HepG2 (cell line): ENCODE measurements around the gene GLI3. TPM values are rescaled to one million over a fixed set of nuclear protein-coding genes. Genes with fewer than 3 reads are reported as not detected.

Experiments used
- ARHGAP35 ChIP-seq: sonication (generic); formaldehyde crosslinking; IDR thresholded peaks from 2 replicates; pipeline ENCODE4 v1.9.0; 2022; ENCODE audit warnings: mild to moderate bottlenecking, inconsistent platforms, moderate library complexity, missing genetic modification reagents, borderline replicate concordance
- CCDC6 ChIP-seq: sonication (generic); formaldehyde crosslinking; IDR thresholded peaks from 2 replicates; pipeline ENCODE4 v1.8.1; 2022; ENCODE audit warnings: mild to moderate bottlenecking, missing genetic modification reagents, moderate library complexity
- GATAD1 ChIP-seq: IDR thresholded peaks from 2 replicates; pipeline ENCODE4 v1.6.1; 2016; ENCODE audit warnings: missing genetic modification reagents, missing compliant biosample characterization
- GATAD2A ChIP-seq: IDR thresholded peaks from 2 replicates; pipeline ENCODE4 v1.6.1; 2016
- HCFC1 ChIP-seq: fragments of 150-350 bp; IDR thresholded peaks from 2 replicates; pipeline ENCODE4 v1.6.1; 2014; ENCODE audit warnings: low read depth, low read length
- HES4 ChIP-seq: sonication (generic); formaldehyde crosslinking; IDR thresholded peaks from 2 replicates; pipeline ENCODE4 v1.9.0; 2021; ENCODE audit warnings: mild to moderate bottlenecking, missing genetic modification reagents, borderline replicate concordance
- KDM3A ChIP-seq: IDR thresholded peaks from 2 replicates; pipeline ENCODE4 v1.6.1; 2018; ENCODE audit warnings: low read depth, missing compliant biosample characterization
- MAFF ChIP-seq: IDR thresholded peaks from 2 replicates; pipeline ENCODE4 v1.6.1; 2011; ENCODE audit warnings: low read depth, low read length, improper control_type of control experiment
- RFX1 ChIP-seq: fragments of 450-650 bp; IDR thresholded peaks from 2 replicates; pipeline ENCODE4 v1.6.1; 2017
- RXRB ChIP-seq: IDR thresholded peaks from 2 replicates; pipeline ENCODE4 v1.6.1; 2016; ENCODE audit warnings: borderline replicate concordance, missing genetic modification reagents, missing compliant biosample characterization
- SCMH1 ChIP-seq: sonication (generic); formaldehyde crosslinking; IDR thresholded peaks from 2 replicates; pipeline ENCODE4 v1.9.0; 2021; ENCODE audit warnings: missing genetic modification reagents, mild to moderate bottlenecking, borderline replicate concordance
- SETDB1 ChIP-seq: sonication (generic); formaldehyde crosslinking; IDR thresholded peaks from 2 replicates; pipeline ENCODE4 v1.5.1; 2020; ENCODE audit warnings: missing genetic modification reagents, mild to moderate bottlenecking, borderline replicate concordance
- YY1 ChIP-seq: IDR thresholded peaks from 2 replicates; pipeline ENCODE4 v1.6.1; 2011; ENCODE audit warnings: low read length, low read depth, moderate library complexity, mild to moderate bottlenecking; ENCODE audit not compliant: insufficient read depth, insufficient replicate concordance
- ZFY ChIP-seq: sonication (generic); formaldehyde crosslinking; IDR thresholded peaks from 2 replicates; pipeline ENCODE4 v1.4.0; 2020; ENCODE audit warnings: missing genetic modification reagents
- ZNF333 ChIP-seq: sonication (generic); formaldehyde crosslinking; IDR thresholded peaks from 2 replicates; pipeline ENCODE4 v1.4.0; 2020; ENCODE audit warnings: mild to moderate bottlenecking, missing genetic modification reagents, borderline replicate concordance
- ZNF563 ChIP-seq: sonication (generic); formaldehyde crosslinking; IDR thresholded peaks from 2 replicates; pipeline ENCODE4 v1.8.0; 2022; ENCODE audit warnings: mild to moderate bottlenecking, moderate library complexity, missing genetic modification reagents
- ZNF619 ChIP-seq: sonication (generic); formaldehyde crosslinking; IDR thresholded peaks from 2 replicates; pipeline ENCODE4 v1.4.0; 2020; ENCODE audit warnings: mild to moderate bottlenecking, missing genetic modification reagents
- polyA plus RNA-seq, 8 experiments: library from polyadenylated mRNA; depleted of rRNA in 3 of 8; stranded (reverse) in 7 of 8; unstranded in 1 of 8; fragments of >200 nt; fragmentation: Illumina TruSeq in 4 of 8; extraction: Trizol in 4 of 8; gene quantifications; 2 replicates each; pipeline versions ENCODE4 v1.2.1 to v1.2.3, GENCODE V29; 2011 to 2016; ENCODE audit warnings: low read depth in 4 of 8, missing spikeins in 1 of 8, mixed read lengths in 1 of 8; ENCODE audit not compliant: insufficient read depth in 1 of 8
- total RNA-seq, 5 experiments: library from RNA; depleted of rRNA; stranded (reverse); fragments of >200 nt; fragmentation: Illumina TruSeq; extraction: Trizol; gene quantifications; 2 replicates each; pipeline ENCODE4 v1.2.3, GENCODE V29; 2016; ENCODE audit warnings: low read depth in 1 of 5
- TF ChIP-seq, protein P1 (sequence below): sonication (generic); formaldehyde crosslinking; IDR thresholded peaks from 2 replicates; pipeline ENCODE4 v1.9.0; 2021; ENCODE audit warnings: missing genetic modification reagents, mild to moderate bottlenecking, borderline replicate concordance
- TF ChIP-seq, protein P2 (sequence below): sonication (generic); formaldehyde crosslinking; IDR thresholded peaks from 2 replicates; pipeline ENCODE4 v1.4.0; 2020; ENCODE audit warnings: missing genetic modification reagents, borderline replicate concordance
- TF ChIP-seq, protein P3 (sequence below): sonication (generic); formaldehyde crosslinking; IDR thresholded peaks from 2 replicates; pipeline ENCODE4 v1.5.0; 2020; ENCODE audit warnings: mild to moderate bottlenecking, missing genetic modification reagents, borderline replicate concordance
- TF ChIP-seq, protein P4 (sequence below): sonication (generic); formaldehyde crosslinking; IDR thresholded peaks from 2 replicates; pipeline ENCODE4 v1.5.1; 2020; ENCODE audit warnings: mild to moderate bottlenecking, moderate library complexity, missing genetic modification reagents
- TF ChIP-seq, protein P5 (sequence below): sonication (generic); formaldehyde crosslinking; IDR thresholded peaks from 2 replicates; pipeline ENCODE4 v1.5.0; 2020; ENCODE audit warnings: mild to moderate bottlenecking, missing genetic modification reagents

Gene GLI3
- total and polyA plus RNA-seq, 2 of the 13 experiments (the other 11 are each of a cell fraction or from before 2014, with no cell fraction given): not detected

DNA sequence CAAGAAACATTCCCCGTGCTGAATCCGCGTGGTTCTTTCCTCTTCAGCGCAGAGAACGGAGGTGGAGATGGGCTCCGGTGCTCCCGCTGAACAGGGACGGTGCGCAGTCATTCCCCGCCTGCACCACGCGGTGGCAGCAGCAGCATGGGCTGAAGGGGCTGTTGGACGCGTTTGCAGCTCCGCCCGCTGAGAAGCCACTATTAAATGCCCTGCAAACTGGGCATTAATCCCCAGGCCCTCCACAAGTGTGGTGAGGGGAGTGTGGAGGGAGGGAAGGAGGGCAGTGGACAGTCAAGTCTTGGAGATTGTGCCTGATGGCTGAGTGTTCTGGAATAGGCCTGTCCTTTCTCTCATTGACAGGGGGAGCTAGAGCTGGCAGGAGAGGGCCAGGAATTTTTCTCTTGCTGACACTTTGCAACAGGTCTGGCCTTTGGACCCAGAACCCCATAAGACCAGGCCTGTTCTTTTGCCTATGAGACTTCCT is 293.9 kb downstream of the GLI3 start (continued):
- TF ChIP-seq, protein P1, sequence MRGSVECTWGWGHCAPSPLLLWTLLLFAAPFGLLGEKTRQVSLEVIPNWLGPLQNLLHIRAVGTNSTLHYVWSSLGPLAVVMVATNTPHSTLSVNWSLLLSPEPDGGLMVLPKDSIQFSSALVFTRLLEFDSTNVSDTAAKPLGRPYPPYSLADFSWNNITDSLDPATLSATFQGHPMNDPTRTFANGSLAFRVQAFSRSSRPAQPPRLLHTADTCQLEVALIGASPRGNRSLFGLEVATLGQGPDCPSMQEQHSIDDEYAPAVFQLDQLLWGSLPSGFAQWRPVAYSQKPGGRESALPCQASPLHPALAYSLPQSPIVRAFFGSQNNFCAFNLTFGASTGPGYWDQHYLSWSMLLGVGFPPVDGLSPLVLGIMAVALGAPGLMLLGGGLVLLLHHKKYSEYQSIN: no peak
- TF ChIP-seq RFX1 (no peak), SETDB1 (no peak), ZNF619 (CRISPR knock-in tag) (0 out of 2 replicates have a peak, but pooled peaks have one; percentile 49), SCMH1 (CRISPR knock-in tag) (no peak), ZNF563 (CRISPR knock-in tag) (no peak; the same call in 1 of the 2 replicates), GATAD1 (CRISPR knock-in tag) (peak; percentile 25; the same call in 1 of the 2 replicates), RXRB (CRISPR knock-in tag) (peak; percentile 14; the same call in 1 of the 2 replicates), CCDC6 (CRISPR knock-in tag) (0 out of 2 replicates have a peak, but pooled peaks have one; percentile 44), ZFY (CRISPR knock-in tag) (0 out of 2 replicates have a peak, but pooled peaks have one; percentile 26), YY1 (no peak), KDM3A (peak; percentile 81; the same call in 1 of the 2 replicates), MAFF (no peak), ARHGAP35 (no peak), GATAD2A (CRISPR knock-in tag) (peak; percentile 12; the same call in 1 of the 2 replicates), ZNF333 (peak; percentile 32), HES4 (no peak), HCFC1 (no peak)
- TF ChIP-seq, protein P2, sequence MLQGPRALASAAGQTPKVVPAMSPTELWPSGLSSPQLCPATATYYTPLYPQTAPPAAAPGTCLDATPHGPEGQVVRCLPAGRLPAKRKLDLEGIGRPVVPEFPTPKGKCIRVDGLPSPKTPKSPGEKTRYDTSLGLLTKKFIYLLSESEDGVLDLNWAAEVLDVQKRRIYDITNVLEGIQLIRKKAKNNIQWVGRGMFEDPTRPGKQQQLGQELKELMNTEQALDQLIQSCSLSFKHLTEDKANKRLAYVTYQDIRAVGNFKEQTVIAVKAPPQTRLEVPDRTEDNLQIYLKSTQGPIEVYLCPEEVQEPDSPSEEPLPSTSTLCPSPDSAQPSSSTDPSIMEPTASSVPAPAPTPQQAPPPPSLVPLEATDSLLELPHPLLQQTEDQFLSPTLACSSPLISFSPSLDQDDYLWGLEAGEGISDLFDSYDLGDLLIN (CRISPR knock-in tag): no peak
- TF ChIP-seq, protein P3, sequence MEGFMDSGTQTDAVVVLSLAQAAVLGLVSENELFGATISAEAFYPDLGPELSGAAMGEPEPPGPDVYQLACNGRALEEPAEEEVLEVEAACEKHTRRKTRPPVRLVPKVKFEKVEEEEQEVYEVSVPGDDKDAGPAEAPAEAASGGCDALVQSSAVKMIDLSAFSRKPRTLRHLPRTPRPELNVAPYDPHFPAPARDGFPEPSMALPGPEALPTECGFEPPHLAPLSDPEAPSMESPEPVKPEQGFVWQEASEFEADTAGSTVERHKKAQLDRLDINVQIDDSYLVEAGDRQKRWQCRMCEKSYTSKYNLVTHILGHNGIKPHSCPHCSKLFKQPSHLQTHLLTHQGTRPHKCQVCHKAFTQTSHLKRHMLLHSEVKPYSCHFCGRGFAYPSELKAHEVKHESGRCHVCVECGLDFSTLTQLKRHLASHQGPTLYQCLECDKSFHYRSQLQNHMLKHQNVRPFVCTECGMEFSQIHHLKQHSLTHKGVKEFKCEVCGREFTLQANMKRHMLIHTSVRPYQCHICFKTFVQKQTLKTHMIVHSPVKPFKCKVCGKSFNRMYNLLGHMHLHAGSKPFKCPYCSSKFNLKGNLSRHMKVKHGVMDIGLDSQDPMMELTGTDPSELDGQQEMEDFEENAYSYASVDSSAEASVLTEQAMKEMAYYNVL: no peak
- TF ChIP-seq, protein P4, sequence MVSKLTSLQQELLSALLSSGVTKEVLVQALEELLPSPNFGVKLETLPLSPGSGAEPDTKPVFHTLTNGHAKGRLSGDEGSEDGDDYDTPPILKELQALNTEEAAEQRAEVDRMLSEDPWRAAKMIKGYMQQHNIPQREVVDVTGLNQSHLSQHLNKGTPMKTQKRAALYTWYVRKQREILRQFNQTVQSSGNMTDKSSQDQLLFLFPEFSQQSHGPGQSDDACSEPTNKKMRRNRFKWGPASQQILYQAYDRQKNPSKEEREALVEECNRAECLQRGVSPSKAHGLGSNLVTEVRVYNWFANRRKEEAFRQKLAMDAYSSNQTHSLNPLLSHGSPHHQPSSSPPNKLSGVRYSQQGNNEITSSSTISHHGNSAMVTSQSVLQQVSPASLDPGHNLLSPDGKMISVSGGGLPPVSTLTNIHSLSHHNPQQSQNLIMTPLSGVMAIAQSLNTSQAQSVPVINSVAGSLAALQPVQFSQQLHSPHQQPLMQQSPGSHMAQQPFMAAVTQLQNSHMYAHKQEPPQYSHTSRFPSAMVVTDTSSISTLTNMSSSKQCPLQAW (CRISPR knock-in tag): 0 out of 2 replicates have a peak, but pooled peaks have one; percentile 21
- TF ChIP-seq, protein P5, sequence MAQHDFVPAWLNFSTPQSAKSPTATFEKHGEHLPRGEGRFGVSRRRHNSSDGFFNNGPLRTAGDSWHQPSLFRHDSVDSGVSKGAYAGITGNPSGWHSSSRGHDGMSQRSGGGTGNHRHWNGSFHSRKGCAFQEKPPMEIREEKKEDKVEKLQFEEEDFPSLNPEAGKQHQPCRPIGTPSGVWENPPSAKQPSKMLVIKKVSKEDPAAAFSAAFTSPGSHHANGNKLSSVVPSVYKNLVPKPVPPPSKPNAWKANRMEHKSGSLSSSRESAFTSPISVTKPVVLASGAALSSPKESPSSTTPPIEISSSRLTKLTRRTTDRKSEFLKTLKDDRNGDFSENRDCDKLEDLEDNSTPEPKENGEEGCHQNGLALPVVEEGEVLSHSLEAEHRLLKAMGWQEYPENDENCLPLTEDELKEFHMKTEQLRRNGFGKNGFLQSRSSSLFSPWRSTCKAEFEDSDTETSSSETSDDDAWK: no peak
